Activated CD8-positive, alpha-beta memory T cell treated with anti-CD3 and anti-CD28 coated beads for 24 hours (primary cell): Measurements from ENCODE around the gene SCOC.

Source experiments
- DNase-seq: peaks from one replicate; pipeline ENCODE4 v3.0.0-alpha.2; 2020

Gene SCOC

DNA sequence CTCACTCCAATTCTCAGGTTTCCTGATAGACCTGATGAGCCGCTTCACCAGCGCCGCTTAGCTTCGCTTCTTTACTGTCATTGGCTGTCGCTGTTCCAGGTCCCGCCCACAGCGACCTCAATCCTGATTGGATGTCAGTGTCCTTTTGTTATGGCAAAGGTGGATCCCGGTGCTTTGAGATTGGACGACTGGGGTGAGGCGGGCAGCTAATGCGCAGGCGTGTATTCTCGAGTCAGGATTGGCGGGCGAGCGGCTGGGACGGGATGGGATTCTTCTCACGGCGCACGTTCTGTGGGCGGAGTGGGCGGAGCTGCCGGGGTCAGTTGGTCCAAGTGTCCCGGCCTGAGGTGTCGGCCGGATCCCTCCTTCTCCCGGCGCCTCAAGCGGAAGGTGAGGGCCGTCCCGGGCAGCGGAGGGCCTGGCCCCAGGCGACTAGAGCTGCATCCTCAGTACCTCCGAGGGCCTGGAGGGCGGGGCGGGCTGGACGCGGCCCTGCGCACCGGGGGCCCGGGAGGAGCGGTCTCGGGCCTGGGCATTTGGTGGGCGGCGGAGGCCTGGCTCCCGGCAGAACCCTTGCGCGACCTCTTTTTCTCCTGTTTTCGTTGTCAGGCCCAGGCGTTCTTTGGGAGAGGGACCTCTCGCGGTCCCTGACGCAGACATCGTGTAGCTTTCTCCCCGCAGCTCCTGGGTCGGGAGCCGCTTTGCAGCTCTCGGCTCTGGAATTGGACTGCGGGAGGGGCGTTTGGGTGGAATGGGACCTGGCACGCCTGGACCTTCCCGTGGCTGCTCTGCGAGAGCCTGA is at the start of gene SCOC:
Gene SCOC (plus strand): TSS at position 319 of the 802 bp plus-strand sequence. CDS start 5,525 bp downstream, outside the sequence.
- DNase-seq: peak; percentile 97

DNA sequence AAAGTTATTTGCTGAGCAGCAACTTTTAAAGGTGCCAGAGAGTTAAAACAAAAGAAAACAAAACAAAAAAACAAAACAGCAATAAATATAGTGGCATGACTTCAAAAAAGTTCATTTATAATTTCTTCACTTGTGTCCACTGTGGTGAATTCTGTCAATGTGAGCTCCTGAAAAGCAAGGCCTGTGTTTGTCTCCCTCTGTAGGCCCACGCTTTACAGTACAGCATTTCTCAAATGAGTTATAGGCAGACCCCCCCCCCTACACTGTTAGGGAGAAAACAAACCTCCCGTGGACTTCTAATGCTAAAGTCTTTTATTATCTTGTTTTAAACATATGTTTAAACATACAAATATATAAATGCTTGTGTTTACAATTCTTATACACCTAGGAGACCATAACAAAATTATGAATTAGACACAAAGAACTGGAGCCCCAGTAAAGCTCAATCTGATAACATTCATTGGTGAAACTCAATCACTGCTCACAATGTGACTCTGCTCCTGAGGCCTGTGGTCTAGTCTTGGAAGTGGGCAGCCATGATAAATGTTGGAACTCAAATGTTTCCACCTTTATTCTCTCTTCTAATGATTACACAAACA is 47.0 kb upstream of the SCOC start:
- no peak for DNase-seq

DNA sequence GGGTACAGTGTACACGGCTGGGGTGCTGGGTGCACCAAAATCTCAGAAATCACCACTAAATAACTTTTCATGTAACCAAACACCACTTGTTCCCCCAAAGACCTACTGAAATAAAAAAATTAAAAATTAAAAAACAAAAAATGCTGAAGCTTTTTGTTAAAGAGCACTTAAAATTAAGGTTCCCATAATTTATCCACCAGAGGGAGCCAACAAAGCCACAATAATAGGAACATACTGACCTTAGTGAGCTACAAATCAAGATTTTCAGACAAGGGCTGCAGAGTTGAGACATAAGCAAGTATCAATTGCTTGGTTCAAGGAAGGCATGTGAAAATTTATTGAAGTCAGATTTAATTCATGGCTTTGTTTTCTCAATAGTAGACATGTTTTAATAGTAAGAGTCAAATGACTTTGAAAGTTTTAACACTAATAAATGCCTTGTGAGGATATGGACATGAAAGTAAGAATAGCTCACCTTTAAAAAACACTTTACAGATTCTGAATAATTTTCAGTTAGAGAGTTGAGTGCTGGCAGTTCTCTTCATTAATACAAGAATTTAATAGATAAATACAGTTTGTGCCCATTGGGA is 43.0 kb upstream of the SCOC start:
- no peak for DNase-seq

DNA sequence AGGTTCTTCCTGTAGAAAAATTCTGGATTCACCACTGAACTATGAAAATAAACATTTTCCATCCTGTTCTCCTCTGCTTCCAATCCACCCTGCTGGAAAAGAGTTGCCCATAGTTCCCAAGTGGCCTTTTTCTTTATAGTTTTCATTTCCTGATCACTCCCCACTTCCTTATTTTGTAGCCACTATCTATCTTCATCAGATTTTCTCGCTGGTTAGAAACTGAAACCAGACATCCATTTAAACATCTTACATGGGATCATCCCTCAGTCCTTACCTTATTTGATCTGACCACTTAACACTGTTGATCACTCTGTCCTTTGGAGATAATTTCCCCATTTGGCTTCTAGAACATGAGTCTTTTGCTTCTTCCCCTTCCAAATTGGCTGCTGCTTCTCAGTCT is 42.2 kb upstream of the SCOC start:
- no peak for DNase-seq

DNA sequence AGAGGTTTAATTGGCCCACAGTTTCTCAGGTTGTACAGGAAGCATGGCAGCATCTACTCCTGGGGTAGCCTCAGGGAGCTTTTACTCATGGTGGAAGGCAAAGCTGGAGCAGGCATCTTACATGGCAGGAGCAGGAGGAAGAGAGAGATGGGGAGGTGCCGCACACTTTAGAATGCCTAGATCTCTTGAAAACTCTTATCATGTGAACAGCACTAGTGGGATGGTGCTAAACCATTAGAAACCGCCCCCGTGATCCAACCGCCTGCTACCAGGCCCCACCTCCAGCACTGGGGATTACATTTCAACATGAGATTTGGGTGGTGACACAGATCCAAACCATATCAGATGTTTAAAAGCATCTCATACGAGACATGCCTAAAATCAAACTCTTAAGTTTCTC is 41.6 kb upstream of the SCOC start:
- DNase-seq: no peak

DNA sequence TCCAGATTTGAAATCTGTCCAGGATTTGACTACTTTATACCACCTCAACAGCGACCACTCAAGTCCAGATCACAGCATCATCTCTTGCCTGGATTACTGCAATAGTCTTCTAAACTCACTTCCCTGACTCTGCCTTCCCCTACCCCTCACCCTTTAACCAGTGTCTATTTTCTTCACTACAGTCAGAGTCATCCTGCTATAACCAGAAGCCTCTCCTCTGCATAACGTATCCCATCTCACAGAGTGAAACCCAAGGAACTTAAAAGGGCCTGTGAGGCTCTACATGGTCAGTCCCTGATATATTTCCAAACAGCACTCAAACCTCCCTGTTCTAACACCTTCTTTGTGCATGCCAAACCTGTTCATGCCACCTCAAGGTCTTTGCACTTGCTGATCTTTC is 40.7 kb upstream of the SCOC start:
- no peak for DNase-seq

DNA sequence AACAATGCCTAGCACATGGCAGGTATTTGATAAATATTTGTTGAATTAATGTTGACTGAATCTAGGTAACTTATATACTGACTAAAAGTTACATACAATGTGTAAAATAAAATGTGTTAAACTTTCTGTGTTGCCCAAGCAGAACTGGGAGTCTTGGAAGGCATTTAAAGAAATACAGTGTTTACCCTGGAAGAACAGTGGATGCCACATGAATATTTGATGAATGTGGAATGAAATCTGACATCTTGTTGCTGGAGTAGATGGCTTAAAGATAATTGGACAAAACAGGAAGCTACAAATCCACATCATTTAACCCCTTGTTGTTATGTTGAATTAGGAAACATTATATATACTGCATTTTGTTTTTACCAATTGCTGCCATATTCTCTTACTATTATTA is 39.9 kb upstream of the SCOC start:
- no peak for DNase-seq

DNA sequence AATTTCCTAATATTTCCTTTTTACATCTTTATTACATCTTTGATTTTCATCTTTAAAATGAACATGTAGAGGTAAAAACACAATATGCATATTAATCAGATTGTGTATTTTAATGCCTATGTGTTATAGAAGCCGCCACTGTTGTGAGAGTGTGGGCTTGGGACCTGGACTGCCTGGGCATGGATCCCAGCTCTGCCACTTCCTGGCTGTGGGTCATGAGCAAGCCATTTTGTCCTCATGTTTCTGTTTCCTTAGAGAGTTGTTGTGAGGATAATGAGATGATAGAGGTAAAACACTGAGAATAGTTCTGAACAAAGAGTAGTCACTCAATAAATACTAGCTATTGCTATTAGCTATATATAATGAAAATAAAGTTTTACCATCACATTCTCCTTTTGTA is 38.4 kb upstream of the SCOC start:
- no peak for DNase-seq

DNA sequence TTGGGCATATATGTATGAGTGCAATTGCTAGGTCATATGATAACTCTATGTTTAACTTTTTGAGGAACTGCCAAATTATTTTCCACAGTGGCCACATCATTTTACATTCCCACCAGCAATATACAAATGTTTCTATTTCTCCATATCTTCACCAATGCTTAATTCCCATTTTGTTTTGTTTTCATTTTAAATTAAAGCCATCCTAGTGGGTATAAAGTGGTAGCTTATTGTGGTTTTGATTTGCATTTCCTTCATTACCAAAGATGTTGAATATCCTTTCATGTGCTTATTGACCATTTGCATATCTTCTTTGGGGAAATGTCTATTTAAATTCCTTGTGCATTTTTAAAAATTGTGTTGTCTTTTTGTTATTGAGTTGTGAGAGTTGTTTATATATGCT is 36.7 kb upstream of the SCOC start:
- no peak for DNase-seq

DNA sequence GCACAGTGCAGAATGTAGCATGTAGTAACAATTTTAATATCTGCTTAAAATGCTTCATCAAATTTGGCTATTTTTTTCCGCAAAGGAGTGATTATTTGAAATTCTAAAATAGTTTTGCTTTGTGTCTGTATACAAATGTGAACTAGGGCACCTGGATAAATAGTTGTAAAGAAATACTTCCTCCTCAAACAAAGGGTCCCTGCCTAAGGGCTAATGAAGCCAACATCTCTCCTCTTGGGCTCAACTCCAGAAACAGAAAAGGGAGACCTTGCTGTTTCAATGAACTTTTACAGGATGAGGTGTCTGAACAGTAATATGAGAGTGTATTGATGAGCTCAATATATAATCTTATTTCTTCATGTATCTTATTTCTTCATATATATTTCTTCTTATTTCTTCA is 30.8 kb upstream of the SCOC start:
- no peak for DNase-seq

DNA sequence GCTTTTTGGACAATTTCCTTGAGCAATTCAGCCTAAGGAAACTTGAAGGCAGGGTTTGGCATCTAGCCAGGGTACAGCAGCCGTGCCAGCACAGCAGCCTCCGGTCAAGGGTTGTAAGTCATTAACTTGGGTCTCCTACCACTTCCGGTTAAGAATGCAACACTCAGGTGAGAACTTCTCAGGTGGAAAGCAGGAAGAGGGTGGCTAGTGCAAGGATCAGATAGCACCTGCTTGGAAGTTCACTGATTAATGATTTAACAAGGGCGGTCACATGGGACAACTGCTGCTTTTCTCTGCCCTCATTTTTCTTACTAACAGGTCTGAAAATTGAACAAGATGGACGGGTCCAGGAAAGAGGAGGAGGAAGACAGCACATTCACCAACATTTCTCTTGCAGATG is 30.1 kb upstream of the SCOC start:
- no peak for DNase-seq

DNA sequence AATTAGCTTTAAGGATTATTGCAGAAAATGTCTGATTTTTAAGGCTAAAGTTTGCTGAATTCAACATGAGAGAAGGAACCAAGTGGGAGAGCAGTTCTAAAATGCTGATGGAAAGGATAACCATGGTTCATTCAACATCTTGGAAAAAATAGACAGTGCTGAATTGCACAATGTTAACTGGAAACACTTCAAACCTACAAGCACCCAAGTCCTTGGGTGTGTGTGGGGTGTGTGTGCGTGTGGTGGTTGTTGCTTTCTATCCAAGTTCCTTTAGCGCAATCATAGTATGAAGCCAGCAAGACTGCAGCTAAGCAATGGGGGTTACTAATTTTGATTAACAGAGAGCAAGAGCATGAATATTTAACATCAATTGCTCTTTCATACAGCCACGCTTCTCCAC is 29.3 kb upstream of the SCOC start:
- DNase-seq: no peak

DNA sequence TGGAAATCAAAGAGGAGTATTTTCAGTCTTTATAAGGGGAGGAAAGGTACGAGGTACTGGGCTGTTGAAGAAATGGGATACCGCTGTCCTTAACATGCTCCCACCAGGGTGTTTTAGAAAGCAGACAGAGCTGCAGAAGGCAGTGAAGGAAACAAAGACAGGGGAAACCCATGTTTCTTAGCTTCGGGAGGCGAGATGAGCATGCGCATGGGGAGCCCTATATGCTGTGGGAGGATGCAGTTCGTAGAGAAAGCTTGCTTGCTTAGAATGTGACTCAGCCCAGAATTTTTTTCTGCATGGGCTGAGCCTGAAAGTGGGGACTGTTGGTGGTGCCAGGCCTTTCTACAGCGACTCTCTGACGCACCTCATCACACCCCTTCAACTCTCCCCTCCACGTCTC is 28.8 kb upstream of the SCOC start:
- DNase-seq: no peak

DNA sequence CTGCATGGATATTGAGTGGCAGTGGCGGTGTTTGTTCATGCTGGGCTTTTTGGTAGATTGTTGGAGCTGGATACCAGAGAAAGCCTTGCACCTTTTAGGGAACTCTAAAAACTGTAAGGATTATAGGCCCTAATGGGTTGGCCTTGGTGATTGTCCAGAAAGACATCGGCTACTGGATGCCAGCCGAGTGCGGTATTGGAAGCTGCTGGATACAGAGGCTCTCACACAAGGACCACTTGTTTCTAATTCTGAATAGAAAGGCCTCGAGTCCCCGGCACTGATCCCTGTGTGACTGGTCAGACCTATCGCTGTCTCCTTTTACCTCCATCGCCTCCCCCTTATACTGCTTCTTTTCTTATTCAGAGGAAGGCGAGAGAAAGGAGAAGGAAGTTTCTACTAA is 27.3 kb upstream of the SCOC start:
- no peak for DNase-seq

DNA sequence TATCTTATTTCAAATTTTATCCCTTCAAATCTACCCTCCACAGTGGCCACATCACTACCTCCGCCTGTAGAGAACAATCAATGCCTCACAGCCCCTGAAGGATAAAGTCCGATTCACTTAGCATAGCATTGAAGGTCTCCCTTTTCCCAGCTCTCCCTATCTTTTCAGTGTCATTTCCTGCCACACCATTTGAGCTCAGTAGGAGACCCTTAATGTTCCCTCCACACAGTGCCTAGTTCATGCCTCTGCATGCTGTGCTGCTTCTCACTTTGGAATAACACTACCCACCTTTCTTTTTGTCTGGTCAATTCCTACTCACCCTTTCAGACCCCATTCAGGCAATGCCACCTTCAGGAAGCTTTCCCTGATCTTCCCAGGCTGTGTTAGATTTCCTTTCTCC is 23.6 kb upstream of the SCOC start:
- DNase-seq: no peak

DNA sequence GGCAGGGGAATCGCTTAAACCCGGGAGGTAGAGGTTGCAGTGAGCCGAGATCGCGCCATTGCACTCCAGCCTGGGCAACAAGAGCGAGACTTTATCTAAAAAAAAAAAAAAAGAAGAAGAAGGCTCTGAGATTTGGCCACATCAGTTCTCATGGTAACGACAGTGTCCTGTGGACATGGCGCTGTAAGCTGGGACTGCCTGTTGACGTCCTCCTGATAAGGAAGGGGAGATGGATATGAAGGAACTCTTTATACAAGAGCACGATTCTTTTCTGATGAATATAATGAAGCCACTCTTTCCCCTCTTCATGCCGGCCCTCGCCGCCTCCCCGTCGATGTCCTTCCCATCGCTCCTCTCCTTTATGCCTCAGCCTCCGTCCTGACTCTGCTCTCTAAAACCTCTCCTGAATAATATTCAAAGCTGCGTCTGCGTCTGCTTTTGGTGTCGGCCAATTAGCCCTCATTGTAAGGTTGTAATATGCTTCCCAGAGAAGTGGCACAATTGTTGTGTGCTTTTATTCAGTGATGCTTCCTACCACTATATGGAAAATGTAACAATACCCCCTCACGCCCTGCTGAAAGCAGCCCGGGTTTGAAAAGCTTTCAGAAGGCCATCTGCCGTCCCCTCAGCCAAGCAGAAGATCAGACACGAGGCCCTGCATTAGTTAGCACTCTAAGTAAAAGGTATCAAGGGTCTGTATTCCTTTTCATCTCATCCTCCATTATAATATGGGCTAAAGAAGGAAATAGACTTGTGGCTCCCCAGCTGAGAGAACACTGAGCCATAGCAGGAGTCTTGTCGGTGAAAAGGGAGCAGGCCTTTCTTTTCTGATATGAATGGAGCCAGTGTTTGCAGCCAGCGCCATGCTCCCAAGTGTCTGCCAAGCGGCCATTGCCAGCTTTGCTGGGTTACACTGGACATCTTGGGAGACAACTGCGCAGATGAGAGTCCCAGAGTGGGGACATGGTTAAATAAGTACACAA is 22.1 kb upstream of the SCOC start:
- no peak for DNase-seq

DNA sequence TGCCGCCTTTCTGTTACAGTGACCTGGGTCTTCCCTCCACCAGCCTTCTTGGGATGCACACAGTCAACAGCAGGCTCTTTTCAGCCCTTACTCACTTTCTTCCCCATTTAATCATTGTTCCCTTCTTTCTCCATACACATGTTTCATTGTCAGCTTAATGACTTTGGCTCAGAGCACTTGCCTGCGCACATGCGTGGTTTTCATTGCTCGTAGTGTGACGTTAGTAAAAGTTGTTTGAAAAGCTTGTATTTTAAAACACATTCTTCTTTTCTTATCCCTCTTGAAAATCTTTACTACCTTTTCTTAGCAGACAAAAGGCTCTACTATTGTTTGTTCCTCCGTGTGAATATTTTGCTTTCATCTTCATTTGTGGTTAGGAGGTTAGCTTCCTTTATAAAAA is 19.7 kb upstream of the SCOC start:
- no peak for DNase-seq

DNA sequence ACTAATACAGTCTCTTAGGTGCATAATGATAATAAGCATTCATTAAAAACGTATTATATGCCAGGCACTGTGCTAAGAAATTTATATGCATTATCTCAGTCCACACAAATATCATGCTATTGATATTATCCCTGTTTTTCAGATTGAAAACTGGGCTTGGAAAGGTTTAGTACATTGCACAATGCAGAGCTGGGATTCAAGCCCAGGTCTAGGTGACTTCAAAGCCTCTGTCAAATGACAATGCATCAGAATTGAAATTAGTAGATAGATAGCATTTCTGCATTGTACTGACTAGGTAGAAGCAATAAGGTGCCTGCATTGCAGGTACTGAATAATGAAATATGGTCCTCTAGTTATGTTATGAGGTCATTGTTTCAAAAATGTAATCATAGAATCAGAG is 18.2 kb upstream of the SCOC start:
- DNase-seq: no peak

DNA sequence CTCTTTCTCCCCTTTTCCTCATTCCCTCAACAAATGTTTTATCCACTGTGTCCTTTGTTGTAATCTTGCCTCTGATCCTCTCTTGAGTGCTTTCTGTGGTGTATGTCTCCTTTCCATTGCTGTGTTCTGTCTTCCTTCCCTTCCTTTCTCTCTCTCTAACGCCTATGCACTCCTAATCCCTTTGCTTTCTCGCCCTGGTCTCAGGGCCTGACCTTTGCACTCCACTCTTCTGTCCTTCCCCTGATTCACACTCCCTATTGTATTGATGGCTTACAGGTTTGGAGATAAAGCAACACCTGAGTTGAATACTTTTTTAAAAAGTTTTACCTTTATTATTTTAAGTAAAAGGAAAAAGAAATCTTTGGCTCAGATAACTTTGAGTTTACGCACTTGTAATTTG is 15.6 kb upstream of the SCOC start:
- DNase-seq: no peak

DNA sequence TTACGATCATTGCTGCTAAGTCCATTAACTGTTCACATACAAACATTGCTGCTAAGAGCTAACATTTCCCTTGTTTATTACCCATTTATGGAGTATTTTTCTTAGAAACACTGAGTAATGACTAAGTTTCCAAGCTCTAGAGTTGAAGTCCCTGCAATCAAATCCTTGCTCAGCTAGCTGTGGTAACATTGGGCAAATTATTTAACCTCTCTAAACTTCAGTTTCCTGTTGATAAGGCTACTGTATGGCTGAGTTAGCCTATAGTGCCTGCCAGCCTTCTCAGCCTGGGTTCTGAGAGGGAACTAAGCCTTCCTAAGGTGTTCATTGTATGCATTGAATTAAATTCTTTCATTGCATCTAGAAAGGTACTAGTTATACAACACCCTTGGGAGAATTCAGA is 15.2 kb upstream of the SCOC start:
- DNase-seq: no peak

DNA sequence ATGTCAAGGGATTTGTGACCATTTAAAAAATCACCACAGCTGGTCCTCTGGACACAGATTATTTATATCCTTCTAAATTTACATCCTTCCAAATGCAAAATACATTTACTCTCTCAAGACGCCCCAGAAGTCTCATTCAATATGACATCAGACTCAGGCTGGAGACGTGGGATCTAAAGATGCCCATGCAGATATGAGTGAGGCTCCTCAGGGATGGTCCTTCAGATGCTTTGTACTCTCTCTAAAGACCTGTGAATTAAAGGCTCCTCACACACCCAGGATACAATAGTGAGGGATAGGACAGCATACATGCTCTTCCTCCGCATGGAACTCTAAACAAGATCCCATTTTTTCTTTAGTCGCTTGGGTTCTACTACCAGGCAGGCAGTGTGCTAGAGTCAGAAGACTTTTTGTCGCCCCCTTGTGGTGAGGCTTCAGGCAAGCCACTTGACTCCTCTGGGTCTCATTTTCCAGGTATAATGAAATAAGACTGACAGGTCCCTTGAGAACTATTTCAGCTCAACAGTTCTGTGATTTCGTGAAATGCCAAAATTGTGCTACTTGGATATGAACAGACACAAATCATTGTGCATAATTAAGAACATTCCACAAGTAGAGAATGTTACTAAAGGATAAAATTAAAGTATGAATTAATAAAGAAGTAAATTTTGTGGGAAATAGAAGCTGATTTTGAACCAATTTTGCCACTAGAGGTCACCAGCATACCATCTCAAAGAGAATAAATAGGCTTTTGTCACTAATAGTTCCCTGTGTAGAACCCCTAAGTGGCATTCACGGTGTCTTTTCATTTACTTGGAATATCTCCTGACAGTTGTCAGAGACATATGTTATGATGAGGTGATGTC is 13.7 kb upstream of the SCOC start:
- DNase-seq: peak; percentile 86

DNA sequence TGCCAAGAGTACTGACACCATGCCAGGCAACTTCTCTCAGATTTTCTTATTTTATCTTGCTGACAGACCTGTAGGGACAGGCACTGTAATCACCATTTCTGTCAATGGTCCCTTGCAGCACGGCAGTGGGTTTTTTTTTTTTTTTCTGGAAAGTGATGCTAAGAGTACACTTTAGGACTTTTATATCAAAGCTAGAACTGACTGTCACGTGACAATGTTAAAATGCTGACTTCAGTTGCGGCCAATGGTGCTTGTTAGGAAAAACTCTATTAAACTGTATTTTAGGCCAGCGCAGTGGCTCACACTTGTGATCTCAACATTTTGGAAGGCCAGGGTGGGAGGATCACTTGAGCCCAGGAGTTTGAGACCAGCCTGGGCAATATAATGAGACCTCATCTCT is 12.3 kb upstream of the SCOC start:
- no peak for DNase-seq
